Stomach (tissue), 4 donors: ENCODE data around the gene UGT1A8.

Experiments
- POLR2A ChIP-seq, 4 donors: fragments of 450-650 bp; IDR thresholded peaks; one replicate each; pipeline ENCODE4 v1.6.1; 2016; ENCODE audit warnings: antibody characterized with exemption in 4 of 4, control low read depth in 2 of 4, mild to moderate bottlenecking in 1 of 4, moderate library complexity in 1 of 4
- POLR2AphosphoS5 ChIP-seq, 3 donors: sonication (generic); formaldehyde crosslinking; IDR thresholded peaks; one replicate each; pipeline ENCODE4 v1.6.1; 2016; ENCODE audit warnings: antibody characterized with exemption in 3 of 3
- TF ChIP-seq, protein P1 (sequence below), 7 experiments: fragments of 450-650 bp in 4 of 7; fragments of 200-600 bp in 3 of 7; sonication (generic) in 3 of 7; IDR thresholded peaks; one replicate each; pipeline ENCODE4 v1.5.1; 2016 to 2019; ENCODE audit warnings: antibody characterized with exemption in 7 of 7, control low read depth in 2 of 7, mild to moderate bottlenecking in 1 of 7

GRCh38 chr2:233593201-233593600 is 24.2 kb upstream of the UGT1A8 start:
- TF ChIP-seq POLR2AphosphoS5 (IDR thresholded peaks at IDR 0.05) (no peak), POLR2A (IDR thresholded peaks at IDR 0.05) (no peak)
- TF ChIP-seq, protein P1, sequence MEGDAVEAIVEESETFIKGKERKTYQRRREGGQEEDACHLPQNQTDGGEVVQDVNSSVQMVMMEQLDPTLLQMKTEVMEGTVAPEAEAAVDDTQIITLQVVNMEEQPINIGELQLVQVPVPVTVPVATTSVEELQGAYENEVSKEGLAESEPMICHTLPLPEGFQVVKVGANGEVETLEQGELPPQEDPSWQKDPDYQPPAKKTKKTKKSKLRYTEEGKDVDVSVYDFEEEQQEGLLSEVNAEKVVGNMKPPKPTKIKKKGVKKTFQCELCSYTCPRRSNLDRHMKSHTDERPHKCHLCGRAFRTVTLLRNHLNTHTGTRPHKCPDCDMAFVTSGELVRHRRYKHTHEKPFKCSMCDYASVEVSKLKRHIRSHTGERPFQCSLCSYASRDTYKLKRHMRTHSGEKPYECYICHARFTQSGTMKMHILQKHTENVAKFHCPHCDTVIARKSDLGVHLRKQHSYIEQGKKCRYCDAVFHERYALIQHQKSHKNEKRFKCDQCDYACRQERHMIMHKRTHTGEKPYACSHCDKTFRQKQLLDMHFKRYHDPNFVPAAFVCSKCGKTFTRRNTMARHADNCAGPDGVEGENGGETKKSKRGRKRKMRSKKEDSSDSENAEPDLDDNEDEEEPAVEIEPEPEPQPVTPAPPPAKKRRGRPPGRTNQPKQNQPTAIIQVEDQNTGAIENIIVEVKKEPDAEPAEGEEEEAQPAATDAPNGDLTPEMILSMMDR (IDR thresholded peaks at IDR 0.05): no peak
